Measurements from ENCODE around the gene ADCK2. TPM values are rescaled to one million over a fixed set of nuclear protein-coding genes. Genes with fewer than 3 reads are reported as not detected.

The ADCK2 gene
- total and polyA plus RNA-seq, 9 of the 15 experiments (the other 6 are each of a cell fraction or from before 2014, with no cell fraction given), result 0.08 to 14.3 (median 9.7) TPM

DNA sequence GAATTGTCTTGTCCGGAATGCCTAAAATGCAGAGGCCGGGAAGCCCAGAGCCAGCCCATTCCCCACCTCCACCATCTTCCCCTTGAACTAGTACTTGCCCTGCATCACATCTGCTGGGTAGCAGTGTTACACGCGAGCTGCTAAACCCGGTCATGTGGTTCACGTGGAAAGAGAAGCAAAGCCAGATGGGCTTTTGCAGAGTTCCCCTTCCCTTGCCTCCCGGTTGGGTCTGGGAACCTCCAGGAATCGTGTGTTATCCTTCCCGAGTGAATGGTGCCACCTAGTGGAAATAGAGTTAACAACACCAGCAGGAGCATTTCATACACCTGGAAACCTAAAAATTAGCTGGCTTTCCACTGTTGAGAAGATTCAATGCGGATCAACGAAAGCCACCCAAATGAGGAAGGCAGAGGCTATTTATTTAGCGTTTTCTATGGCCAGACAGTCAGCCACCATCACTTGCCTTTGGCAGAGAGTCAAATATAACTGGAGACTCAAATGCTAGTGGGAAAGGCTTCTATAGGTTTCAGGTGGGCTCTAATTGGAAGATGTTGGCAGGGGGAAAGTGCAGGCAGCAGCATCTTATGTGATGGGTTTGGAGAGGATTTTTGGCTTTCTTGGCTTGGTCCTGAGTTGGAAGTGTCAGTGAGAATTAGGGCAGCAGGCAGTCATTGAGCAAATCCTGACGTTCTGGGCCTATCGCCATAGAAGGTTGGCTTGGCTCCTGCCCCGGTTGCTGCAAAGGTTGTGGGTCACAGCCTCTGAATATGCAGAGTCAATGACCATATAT lies 19.2 kb upstream of the ADCK2 start (continued):
- TF ChIP-seq PRDM10 (IDR thresholded peaks at IDR 0.05; ENCODE audit: partially characterized antibody) (no peak), ESRRB (CRISPR knock-in tag; IDR thresholded peaks at IDR 0.05; ENCODE audit: borderline replicate concordance) (no peak), SRSF9 (IDR thresholded peaks at IDR 0.05; ENCODE audit: borderline replicate concordance, low read depth, low read length) (no peak), CBX8 (IDR thresholded peaks at IDR 0.05; ENCODE audit: borderline replicate concordance, extremely low read depth, low read depth, low read length, poor library complexity, severe bottlenecking) (no peak), TAF15 (IDR thresholded peaks at IDR 0.05; ENCODE audit: low read depth, low read length) (no peak), ELF4 (CRISPR knock-in tag; IDR thresholded peaks at IDR 0.05) (no peak), HOXB6 (CRISPR knock-in tag; IDR thresholded peaks at IDR 0.05; ENCODE audit: borderline replicate concordance) (no peak), NCOA1 (IDR thresholded peaks at IDR 0.05; ENCODE audit: low read depth) (no peak), EZH2 (IDR thresholded peaks at IDR 0.05; ENCODE audit: borderline replicate concordance, low read depth, low read length) (no peak), GMEB1 (CRISPR knock-in tag; IDR thresholded peaks at IDR 0.05) (peak; percentile 15; the same call in 1 of the 2 replicates), EP300 (IDR thresholded peaks at IDR 0.05; ENCODE audit: low read length) (0 out of 2 replicates have a peak, but pooled peaks have one; percentile 9), GTF2A2 (tag; IDR thresholded peaks at IDR 0.05) (no peak)
- TF ChIP-seq, protein P1, sequence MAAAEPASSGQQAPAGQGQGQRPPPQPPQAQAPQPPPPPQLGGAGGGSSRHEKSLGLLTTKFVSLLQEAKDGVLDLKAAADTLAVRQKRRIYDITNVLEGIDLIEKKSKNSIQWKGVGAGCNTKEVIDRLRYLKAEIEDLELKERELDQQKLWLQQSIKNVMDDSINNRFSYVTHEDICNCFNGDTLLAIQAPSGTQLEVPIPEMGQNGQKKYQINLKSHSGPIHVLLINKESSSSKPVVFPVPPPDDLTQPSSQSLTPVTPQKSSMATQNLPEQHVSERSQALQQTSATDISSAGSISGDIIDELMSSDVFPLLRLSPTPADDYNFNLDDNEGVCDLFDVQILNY (CRISPR knock-in tag; IDR thresholded peaks at IDR 0.05), result no peak
- TF ChIP-seq, protein P2, sequence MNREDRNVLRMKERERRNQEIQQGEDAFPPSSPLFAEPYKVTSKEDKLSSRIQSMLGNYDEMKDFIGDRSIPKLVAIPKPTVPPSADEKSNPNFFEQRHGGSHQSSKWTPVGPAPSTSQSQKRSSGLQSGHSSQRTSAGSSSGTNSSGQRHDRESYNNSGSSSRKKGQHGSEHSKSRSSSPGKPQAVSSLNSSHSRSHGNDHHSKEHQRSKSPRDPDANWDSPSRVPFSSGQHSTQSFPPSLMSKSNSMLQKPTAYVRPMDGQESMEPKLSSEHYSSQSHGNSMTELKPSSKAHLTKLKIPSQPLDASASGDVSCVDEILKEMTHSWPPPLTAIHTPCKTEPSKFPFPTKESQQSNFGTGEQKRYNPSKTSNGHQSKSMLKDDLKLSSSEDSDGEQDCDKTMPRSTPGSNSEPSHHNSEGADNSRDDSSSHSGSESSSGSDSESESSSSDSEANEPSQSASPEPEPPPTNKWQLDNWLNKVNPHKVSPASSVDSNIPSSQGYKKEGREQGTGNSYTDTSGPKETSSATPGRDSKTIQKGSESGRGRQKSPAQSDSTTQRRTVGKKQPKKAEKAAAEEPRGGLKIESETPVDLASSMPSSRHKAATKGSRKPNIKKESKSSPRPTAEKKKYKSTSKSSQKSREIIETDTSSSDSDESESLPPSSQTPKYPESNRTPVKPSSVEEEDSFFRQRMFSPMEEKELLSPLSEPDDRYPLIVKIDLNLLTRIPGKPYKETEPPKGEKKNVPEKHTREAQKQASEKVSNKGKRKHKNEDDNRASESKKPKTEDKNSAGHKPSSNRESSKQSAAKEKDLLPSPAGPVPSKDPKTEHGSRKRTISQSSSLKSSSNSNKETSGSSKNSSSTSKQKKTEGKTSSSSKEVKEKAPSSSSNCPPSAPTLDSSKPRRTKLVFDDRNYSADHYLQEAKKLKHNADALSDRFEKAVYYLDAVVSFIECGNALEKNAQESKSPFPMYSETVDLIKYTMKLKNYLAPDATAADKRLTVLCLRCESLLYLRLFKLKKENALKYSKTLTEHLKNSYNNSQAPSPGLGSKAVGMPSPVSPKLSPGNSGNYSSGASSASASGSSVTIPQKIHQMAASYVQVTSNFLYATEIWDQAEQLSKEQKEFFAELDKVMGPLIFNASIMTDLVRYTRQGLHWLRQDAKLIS (CRISPR knock-in tag; IDR thresholded peaks at IDR 0.05), result no peak
- TF ChIP-seq, protein P3, sequence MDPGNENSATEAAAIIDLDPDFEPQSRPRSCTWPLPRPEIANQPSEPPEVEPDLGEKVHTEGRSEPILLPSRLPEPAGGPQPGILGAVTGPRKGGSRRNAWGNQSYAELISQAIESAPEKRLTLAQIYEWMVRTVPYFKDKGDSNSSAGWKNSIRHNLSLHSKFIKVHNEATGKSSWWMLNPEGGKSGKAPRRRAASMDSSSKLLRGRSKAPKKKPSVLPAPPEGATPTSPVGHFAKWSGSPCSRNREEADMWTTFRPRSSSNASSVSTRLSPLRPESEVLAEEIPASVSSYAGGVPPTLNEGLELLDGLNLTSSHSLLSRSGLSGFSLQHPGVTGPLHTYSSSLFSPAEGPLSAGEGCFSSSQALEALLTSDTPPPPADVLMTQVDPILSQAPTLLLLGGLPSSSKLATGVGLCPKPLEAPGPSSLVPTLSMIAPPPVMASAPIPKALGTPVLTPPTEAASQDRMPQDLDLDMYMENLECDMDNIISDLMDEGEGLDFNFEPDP (CRISPR knock-in tag; IDR thresholded peaks at IDR 0.05), result no peak
